GM10266 (cell line): ENCODE measurements around the gene CEP131.

Experiments
- DNase-seq: peaks from one replicate; pipeline ENCODE4 v3.0.0; 2012; ENCODE audit errors: extremely low spot score
- CTCF ChIP-seq: IDR thresholded peaks from 2 replicates; pipeline ENCODE4 v1.5.1; 2012; ENCODE audit warnings: mild to moderate bottlenecking, low read depth; ENCODE audit not compliant: control insufficient read depth, insufficient read depth; ENCODE audit errors: missing control alignments

The CEP131 gene

GRCh38 chr17:81263371-81264181 lies 40.8 kb upstream of the CEP131 start:
- DNase-seq = no peak

GRCh38 chr17:81261582-81262336 lies 39.0 kb upstream of the CEP131 start:
- no peak for DNase-seq
- TF ChIP-seq CTCF = no peak

More at GRCh38 chr17:81263371-81264181, 40.8 kb upstream of the CEP131 start:
- no peak for TF ChIP-seq CTCF

- TF ChIP-seq CTCF = no peak
- DNase-seq = no peak
Observed at GRCh38 chr17:81261096-81261495, 38.3 kb upstream of the CEP131 start.

- no peak for DNase-seq
- no peak for TF ChIP-seq CTCF
Observed at GRCh38 chr17:81260641-81261040, 37.9 kb upstream of the CEP131 start.

GRCh38 chr17:81260171-81260570 lies 37.4 kb upstream of the CEP131 start:
- no peak for DNase-seq
- TF ChIP-seq CTCF = no peak

- no peak for TF ChIP-seq CTCF
- no peak for DNase-seq
Observed at GRCh38 chr17:81259058-81259605, 36.4 kb upstream of the CEP131 start.
